NCI-H446 (cell line): Measurements from ENCODE around the gene CKAP2L.
"Not testable (repeated sequence)": the region's sequence is repeated elsewhere in the genome, so short reads cannot be mapped to it uniquely, and the experiment has no call there.

Experiments
- DNase-seq, 2 experiments: peaks; one replicate each; lab custom pipeline; 2025; lab: John Stamatoyannopoulos, UW

CKAP2L gene

DNA sequence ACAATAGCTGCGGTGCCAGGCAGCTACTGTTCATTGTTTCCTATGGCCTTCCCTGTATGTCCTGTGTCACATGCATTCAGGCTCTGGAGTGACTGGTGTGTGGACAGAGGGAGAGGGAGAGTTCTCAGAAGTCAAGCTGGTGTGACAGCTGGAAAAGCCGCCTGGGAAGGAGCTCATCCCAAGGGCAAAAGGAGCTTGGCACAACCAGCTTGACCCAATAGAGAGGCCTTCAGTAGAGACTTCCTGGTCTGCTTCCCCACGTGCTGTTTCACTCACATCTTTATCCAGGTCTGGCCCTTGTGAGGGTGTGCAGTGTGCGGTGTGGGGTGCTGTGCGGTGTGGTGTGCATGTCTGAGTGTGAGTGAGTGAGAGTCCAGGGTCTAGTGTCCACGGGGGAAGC is 54.7 kb downstream of the CKAP2L start:
- no peak for DNase-seq

- DNase-seq: no peak
These were observed 55.4 kb downstream of the CKAP2L start for GRCh38 chr2:112708968-112709367.

GRCh38 chr2:112706947-112707346 is 57.5 kb downstream of the CKAP2L start:
- not testable (repeated sequence) for DNase-seq

GRCh38 chr2:112706170-112706664 is 58.2 kb downstream of the CKAP2L start:
- DNase-seq: no peak

- no peak for DNase-seq
These were observed 58.8 kb downstream of the CKAP2L start for GRCh38 chr2:112705575-112705974.

DNA sequence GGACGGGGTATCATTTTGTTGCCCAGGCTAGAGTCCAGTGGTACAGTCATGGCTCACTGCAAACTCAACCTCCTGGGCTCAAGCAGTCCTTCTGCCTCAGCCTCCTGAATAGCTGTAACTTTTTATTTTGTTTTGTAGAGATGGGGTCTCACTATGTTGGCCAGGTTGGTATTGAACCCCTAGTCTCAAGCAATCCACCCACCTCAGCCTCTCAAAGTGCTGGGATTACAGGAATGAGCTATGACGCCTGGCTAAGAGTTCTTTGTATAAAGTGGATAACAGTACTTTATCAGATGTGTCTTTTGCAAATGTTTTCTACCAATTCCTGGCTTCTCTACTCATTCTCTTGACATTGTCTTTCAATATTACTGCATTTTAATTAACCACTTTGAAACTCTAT is 60.7 kb downstream of the CKAP2L start:
- no peak for DNase-seq

GRCh38 chr2:112701052-112701451 is 63.4 kb downstream of the CKAP2L start:
- DNase-seq: peak in 1 of 2 experiments; percentile 33

- DNase-seq: no peak
These were observed 64.3 kb downstream of the CKAP2L start for GRCh38 chr2:112699984-112700667.

DNA sequence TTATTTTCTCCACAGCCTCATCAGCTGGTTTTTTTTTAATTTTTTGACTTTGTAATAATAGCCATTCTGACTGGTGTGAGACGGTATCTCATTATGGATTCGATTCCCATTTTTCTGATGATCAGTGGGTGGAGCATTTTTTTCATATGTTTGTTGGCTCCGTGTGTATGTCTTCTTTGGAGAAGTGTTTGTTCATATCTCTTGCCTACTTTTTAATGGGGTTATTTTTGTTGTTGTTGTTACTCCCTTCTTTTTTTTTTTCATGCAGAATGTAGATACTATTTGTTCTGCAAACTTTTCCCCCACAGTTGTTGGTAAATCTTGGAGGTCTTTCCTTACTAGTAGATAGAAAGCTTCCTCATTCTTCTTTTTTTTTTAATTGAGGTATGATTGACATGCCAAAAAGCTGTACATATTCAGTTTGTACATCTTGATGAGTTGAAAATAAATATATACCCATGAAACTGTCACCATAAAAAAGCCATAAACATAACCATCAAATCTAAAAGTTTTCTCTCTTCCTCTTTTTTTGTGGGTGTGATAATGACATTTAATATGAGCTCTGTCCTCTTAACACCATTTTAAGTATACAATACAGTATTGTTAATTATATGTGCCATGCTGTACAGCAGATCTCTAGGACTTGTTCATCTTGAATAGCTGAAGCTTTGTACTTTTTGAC is 65.4 kb downstream of the CKAP2L start:
- no peak for DNase-seq

DNA sequence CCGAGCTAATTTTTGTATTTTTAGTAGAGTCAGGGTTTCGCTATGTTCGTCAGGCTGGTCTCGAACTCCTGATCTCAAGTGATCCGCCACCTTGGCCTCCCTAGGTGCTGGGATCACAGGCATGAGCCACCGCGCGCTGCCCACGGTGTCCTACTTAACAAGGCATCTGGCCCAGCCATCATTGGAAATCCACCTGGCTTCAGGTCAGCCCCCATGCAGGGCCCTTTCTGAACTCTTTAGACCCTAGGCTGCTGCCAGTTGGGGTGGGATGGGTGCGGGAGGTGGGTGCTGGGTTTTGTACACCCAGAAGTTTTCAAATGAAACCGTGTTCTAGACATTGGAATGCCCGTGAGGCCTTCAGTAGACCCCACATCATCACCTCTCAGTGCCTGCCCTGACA is 70.2 kb downstream of the CKAP2L start:
- DNase-seq: no peak

- no peak for DNase-seq
These were observed 70.8 kb downstream of the CKAP2L start for GRCh38 chr2:112693596-112693995.

GRCh38 chr2:112692918-112693317 is 71.5 kb downstream of the CKAP2L start:
- no peak for DNase-seq

GRCh38 chr2:112692495-112692911 is 71.9 kb downstream of the CKAP2L start:
- peak in 1 of 2 experiments; percentile 42 for DNase-seq

GRCh38 chr2:112691881-112692281 is 72.5 kb downstream of the CKAP2L start:
- no peak for DNase-seq

GRCh38 chr2:112690853-112691401 is 73.5 kb downstream of the CKAP2L start:
- peak; percentile 36 to 61 for DNase-seq

DNA sequence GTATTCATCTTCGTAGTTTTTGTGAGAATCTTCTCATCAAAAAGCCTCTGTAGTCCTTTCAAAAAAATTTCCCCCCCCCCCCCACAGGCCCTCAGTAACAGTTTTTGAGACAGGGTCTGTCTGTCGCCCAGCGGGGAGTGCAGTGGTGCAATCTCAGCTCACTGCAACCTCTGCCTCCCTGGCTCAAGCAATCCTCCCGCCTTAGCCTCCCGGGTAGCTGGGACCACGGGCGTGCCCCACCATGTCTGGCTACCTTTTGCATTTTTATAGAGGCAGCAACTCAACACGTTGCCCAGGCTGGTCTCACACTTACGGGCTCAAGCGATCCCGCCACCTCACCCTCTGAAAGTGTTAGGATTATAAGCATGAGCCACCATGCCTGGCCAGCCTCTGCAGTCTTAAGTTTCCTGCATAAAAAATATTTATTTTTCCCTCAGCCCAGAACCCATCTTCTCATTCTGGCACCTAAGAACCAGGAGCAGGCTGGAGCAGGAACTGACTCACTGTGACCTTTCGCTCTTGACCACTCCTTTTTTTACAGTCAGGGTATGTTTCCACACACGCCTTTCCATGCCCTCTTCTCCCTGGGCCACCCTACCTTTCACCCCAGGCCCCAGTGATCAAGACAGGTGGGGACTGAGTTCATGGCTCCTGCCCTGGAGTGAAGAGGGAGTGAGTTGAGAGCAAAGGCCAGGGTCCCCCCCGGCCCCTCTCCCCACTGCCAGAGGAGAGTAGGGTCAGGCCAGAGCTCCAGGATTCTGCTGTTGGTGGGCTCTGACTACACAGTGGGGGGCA is 76.1 kb downstream of the CKAP2L start:
- no peak for DNase-seq

DNA sequence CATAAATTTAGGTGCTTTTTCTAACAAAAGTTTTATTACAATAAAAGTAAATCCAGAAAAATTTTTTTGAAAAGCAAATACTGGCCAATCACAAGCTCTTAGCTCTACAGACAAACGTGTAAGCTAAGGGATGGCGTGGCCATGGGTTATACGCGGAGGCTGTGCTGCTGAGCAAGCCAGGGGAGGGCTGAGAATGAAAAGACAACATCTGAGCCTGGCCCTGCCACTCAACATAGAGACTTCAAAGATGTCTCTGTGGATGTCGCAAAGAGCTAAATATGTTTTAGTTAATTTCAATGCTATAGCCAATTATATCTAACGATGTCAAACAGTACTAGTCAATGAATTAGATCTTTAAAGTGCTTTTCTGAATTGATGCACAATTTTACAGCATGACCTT is 76.9 kb downstream of the CKAP2L start:
- DNase-seq: no peak
